KBM-7 (cell line): ENCODE results near the gene VSX1.

ENCODE experiments used
- DNase-seq: peaks from one replicate; pipeline ENCODE4 v3.0.0-alpha.2; 2015
- in situ Hi-C: fragments of 300-500 bp; cut with MboI; formaldehyde crosslinking; loops from 2 replicates; pipeline ENCODE4 v1.14.3; 2020; ENCODE audit warnings: low sequenced_read_pairs, low pct_unique_long_range_greater_than_20kb, mixed read lengths

VSX1 gene

DNA sequence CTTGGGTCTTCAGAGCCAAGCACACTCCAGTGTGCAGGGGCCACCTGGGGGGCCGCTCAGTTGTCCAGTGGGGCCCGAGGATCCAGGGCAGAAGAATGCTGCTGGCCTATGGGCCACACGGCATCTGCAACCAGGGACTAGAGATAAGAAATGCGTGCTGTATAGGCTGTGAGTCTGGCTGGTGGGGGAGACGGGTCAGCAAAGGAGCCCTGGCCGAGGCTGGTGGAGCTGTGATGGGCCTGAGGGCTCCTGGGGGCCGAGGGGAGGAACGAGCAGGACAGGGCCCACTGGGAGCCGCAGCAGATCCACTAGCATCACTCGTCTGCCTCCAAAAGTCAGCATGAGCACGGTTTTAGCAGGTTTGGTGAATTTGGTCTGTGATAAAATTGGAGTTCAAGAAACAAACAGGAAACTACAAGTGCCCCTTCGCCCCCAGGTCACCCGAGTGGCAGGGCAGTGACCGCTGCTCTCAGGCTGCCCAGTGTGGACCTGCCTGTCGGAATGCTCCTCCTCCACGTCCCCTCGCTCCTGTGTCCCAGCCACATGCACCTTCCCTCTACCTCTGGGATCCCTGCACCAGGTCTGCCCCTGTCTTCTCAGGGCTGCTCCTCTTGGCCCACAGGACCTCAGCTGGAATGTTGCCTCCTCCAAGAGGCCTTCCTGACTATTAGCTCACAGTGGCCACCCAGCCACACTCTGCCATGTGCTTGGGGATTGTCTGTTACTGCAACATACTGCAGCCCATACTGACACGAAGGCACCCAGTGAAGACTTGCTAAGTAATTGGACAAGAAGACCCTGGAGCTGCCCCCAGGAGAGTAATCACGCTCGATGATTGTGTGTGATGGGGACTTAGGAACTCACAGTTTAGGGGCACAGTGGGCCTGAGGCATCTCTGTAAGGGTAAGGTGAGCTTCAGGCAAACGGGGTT, 34.9 kb downstream of the VSX1 start:
- in situ Hi-C loops = loop anchor here (25.0 kb wide), 1 partner anchor 340 kb away; the partner anchor contains the start of gene ABHD12
- no peak for DNase-seq

DNA sequence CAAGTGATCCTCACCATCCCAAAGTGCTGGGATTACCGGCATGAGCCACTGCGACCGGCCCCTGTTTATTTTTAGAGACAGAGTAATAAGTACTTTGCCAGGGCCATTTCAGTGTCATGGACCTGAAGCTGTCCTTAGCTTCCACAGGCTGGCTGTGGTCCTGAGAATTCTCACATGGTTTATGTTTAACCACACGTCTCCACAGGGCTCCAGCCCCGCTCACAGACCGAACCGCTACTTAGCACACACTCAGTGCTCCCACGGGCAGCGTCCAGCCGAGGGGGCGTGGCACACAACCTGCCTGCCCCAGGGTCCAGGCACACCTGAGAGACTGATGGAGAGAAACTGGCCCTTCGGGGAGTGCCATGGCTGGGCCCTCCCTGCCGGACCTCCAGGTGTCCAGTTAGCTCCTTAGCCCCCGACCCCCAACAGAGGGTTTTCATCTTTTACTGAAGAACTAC, 35.7 kb downstream of the VSX1 start:
- in situ Hi-C loops = loop anchor here (25.0 kb wide), 1 partner anchor 341 kb away; the partner anchor contains the start of gene ABHD12

DNA sequence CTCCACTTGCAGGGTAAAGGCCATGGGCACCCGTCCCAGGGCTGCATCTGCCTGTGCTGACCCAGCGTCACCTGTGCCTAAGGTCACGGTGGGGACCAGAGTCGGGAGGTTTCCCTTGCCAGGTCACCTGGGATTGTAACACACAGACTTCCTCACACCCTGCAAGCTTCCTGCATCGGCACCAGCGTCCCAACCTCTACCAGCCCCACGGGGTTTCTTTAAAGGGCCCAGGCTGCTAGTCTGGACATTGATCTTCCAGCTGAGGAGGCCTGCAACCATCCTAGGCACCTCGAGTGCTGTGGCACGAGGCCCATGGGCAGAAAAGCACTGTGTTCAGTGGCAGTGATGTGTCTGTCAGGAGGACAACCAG, 36.6 kb downstream of the VSX1 start:
- DNase-seq = no peak
- in situ Hi-C loops = loop anchor here (25.0 kb wide), 1 partner anchor 342 kb away; the partner anchor contains the start of gene ABHD12

More for the DNA sequence above, 35.7 kb downstream of the VSX1 start:
- DNase-seq = no peak

DNA sequence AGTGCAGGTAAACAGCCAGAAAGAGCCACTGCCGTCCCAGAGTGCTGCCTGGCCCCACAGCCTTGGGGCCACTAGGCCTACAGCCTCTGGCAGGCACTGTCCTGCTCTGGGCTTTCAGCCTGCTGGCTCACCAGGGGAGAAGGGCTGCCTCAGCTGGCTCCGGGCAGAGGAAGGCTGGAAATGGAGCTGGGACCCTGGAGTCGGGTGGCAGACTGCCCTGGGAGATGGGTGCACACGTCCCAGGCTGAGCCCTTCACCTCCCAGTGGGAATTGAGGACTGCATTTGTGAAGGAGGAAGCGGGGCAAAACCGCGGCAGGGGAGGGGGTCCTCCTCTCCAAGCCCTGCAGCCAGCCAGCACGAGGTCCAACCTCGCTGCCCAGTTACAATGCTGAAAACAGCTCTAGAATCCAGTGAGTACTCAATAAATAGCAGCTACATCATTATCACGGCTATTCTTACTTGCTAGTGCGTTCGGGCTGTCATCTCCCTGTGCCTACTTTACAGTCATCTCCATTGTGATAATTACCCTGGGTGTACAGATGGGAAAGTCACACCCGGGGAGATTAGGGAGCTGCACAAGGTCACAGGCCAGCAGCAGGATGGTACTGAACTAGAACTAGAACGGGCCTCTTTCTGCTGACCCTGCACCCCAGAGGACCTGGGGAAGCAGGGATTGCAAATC, 37.1 kb downstream of the VSX1 start:
- DNase-seq = no peak
- in situ Hi-C loops = loop anchor here (25.0 kb wide), 1 partner anchor 342 kb away; the partner anchor contains the start of gene ABHD12

DNA sequence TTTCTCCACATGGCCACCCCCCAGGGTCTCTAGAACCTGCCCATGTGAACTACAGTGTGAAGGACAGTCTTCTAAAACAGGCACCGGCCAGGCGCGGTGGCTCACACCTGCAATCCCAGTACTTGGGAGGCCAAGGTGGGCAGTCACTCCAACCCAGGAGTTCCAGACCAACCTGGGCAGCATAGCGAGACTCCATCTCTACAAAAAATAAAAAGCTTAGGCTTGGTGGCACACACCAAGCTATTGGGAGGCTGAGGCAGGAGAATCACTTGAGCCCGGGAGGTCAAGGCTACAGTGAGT, 37.7 kb downstream of the VSX1 start:
- no peak for DNase-seq
- in situ Hi-C loops = loop anchor here (25.0 kb wide), 1 partner anchor 343 kb away; the partner anchor contains the start of gene ABHD12

DNA sequence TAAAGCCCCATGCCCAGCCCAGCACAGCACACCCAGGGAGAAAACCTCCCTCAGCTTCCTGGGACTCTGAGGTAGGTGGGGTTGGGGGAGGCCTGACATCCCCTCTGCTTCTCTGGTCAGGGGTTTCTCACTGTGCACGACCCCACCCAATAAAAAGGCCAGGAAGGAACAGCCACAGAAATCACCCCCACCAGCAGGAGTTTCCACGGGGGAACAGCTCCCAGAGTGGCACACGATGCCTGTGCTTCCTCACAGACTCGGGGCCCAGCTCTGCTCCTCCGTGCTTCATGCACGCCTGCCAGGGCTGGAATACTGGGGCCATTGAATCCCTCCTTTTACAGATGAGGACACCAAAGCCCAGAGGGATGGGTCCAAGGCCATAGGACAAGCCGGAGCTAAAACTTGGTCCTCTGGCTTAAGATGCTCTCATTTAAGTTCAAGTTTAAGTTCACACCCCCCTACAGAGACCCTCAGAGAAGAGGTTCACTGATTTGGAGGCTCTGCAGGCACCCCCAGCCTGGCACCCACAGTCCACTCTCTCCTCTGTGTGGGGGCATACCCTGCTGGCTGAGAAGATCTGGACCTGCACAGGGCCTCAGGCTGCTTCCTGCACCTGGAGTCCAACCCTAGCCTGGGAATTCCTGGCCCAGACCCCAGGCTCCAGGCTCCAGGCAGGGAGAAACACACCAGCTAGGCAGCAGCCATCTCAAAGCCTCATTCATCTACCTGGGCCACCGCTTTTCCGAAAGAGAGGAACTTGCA, 38.3 kb downstream of the VSX1 start:
- in situ Hi-C loops = loop anchor here (25.0 kb wide), 1 partner anchor 344 kb away; the partner anchor contains the start of gene ABHD12

DNA sequence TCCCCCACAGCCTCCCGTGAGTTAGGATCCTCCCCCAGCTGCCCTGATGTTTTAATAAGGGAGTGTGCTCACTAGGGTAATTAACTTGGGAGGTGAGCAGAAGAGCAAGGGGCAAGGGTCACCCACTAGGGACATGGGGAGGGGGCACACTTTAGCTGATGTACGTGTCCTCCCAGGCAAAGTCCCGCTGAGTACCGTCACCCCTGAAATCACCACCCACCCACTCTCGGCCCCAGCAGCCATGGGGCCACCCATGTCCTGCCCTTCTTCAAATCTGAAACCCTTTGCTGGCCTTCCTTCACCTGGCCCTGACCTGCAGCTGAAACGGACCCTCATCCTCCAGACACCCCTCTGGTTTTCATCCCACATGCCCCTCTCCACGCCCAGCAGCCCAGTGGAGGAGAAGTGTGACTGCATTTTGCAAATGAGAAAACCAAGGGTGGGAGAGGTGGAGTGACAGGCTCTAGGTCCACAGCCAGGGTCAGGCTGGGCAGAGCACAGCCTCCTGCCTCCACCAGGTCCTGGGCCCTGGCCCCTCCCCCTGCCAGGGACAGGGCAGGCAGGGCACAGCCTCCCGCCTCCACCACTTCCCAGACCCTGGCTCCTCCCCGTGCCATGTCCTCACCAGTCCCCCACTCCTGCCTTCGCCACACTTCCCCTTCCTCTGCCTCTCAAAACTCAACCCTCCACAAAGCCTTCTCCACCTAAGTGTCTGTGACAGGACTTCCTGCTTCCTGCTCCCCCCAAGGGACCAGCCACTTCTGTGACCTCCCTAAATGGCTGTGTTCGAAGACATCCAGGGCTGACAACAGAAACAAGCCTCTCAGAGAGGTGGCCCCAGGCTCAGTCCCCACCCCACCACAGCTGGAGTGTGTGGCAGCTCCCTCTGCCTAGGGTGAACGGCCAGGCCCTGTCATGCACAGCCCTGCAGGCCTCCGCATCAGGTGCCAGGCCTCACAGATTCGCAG, 39.1 kb downstream of the VSX1 start:
- in situ Hi-C loops = loop anchor here (25.0 kb wide), 1 partner anchor 344 kb away; the partner anchor contains the start of gene ABHD12
- peak; percentile 93 for DNase-seq

More for the DNA sequence above, 38.3 kb downstream of the VSX1 start:
- no peak for DNase-seq

DNA sequence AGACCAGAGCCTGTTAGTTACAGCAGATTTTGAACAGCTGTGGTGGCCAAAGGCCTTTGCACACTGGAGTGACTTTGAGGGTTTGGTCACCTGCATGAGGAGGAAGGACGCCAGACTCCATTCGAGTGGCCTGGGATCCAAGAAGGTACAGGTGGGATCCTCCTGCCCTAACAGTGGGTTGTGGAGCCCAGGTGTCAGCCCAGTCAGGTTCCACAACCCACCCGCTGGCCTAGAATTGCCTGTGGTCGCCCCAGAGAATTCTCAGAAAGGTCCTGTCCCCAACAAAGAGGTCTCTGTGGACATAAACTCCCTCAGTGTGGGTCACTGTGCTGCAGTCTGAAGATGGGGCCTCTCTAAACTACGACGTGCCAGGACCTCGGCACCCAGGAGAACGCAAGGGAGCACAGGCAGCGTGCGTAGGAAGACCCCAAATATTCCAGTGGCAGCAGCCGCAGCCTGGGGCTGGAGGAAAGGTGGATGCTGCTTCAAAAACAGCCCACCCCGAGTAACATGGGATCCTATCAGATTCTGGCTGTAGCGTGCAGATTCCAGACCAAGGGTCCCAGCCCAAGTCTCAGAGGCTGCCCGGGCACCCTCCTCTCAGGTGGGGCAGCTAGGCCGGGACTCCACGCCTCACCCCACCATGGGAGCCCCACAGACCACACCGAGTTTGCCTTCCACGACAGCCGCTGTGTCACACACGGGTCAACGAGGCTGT, 40.0 kb downstream of the VSX1 start:
- in situ Hi-C loops = loop anchor here (25.0 kb wide), 1 partner anchor 345 kb away; the partner anchor contains the start of gene ABHD12

DNA sequence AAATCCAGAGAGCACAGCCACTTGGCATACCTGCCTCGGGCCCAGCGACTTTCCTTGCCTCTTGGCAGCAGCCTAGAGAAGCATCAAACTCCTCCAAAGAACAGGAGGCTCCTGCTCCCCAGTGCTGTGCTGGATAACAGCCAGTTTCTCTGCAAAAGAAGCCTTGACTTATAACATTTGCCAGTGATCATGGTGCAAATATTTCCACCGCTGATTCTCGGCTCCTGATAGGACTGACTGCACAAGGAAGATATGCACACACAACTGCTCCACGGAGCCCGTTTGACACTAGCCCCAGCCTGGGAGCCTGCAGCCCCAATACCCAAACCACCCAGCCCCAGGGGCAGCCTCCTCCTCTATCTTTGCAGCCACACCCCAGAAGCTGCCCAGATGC, 41.5 kb downstream of the VSX1 start:
- no peak for DNase-seq
- in situ Hi-C loops = loop anchor here (25.0 kb wide), 1 partner anchor 347 kb away; the partner anchor contains the start of gene ABHD12

More for the DNA sequence above, 40.0 kb downstream of the VSX1 start:
- no peak for DNase-seq

DNA sequence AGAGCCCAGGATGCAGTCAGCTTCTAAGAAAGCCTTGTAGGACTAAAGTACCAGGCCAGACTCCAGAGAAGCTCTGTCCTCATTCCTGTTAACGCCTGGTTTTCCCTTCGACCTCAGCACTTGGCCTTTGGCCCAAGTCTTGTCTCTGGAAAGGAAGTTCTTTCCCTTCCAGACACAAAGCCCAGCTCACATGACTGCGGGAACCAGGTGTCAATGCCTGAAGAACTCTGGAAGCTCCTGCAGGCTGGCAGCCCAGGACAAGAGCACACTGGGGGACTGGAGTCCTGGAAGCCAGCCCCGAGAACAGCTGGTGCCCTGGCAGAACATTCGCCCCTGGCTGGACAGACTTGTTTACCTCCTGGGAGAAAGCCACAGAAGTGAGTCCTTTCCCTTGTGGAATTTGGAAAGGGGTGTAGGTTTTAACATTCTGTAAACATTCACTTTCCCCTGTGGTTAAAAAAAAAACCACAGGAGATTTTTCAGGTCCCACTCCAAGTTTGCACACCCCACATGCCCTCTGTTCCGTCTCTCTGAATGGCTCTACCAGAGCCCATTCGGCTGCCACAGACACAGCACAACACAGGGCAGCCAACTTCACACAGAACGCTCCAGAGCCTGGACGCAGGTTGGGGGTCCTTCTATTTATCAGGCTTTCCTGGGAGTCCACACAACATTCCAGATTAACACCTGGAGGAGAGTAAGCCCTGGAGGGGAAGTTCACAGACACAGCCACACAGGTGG, 42.1 kb downstream of the VSX1 start:
- in situ Hi-C loops = loop anchor here (25.0 kb wide), 1 partner anchor 347 kb away; the partner anchor contains the start of gene ABHD12
- DNase-seq = no peak

DNA sequence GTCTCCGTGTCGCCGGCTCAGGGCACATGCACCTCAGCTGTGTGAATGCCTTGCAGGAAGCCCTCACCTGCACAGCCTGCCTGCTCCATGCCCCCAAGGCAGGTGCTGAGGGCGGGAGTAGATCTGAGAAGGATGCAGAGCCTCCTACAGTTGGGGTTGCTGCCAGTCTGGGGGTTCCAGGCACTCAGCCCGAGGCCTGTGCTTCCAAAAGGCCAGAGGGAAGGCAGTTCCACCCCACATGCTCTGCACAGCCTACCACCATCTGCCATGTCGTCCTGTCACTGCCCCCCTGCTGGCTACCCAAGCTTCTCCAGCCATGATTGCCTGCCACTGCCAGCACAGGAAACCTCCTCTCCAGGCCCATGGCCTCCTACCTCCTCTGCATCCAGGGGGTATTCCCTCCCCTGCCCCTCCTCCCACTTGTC, 43.3 kb downstream of the VSX1 start:
- in situ Hi-C loops = loop anchor here (25.0 kb wide), 1 partner anchor 349 kb away; the partner anchor contains the start of gene ABHD12
- DNase-seq = no peak

DNA sequence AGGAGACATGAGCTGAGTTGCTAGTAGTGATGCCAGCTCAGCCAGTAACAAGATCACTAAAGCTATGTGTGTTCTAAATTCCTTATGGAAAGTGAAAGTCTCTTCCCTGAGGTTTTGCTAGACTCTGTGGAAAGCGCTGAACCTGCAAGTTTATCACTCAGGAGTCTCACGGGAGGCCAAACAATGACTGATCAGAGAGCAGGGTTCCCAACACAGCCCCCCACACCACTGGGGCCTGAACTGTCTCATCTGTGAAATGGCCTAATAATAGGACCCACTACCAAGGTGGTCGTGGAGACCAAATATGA, 43.9 kb downstream of the VSX1 start:
- no peak for DNase-seq
- in situ Hi-C loops = loop anchor here (25.0 kb wide), 1 partner anchor 349 kb away; the partner anchor contains the start of gene ABHD12

DNA sequence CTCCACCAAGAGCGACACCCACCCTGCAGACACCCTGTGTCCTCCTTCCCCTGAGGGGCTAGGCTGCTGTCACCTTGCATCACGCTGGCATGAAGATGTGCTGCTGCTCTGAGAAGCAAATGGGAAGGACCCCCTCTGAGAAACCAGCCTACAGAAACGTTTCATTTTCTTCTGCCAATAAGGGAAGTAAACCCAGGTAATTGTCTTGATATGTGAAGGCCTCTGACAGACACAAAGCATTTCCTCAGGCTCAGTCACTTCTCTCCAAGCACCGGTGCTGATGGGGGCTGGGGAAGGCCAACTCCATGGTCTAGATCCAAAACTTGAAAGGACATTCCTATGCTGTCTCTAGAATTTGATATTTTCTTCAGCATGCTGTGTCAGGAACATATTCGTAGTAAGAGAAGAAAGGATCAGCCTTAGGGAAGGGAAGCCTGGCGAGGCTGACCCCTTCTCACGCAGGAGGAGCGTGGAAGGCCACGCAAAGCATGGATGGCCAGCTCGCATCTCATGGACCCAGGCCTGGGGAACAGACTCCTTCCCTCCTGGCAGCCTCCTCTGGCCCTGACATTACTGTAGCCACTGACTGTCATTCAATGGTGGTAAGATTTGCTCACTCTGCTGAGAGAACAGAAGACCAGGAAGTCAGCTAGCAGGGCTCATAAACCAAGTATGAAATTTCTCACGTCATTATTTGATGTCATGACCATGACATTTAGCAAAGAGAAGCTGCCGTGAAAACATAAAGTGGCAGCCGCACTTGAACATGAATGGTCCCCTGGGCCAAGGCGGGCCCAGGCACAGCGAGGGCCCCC, 44.4 kb downstream of the VSX1 start:
- peak; percentile 58 for DNase-seq
- in situ Hi-C loops = loop anchor here (25.0 kb wide), 1 partner anchor 350 kb away; the partner anchor contains the start of gene ABHD12

DNA sequence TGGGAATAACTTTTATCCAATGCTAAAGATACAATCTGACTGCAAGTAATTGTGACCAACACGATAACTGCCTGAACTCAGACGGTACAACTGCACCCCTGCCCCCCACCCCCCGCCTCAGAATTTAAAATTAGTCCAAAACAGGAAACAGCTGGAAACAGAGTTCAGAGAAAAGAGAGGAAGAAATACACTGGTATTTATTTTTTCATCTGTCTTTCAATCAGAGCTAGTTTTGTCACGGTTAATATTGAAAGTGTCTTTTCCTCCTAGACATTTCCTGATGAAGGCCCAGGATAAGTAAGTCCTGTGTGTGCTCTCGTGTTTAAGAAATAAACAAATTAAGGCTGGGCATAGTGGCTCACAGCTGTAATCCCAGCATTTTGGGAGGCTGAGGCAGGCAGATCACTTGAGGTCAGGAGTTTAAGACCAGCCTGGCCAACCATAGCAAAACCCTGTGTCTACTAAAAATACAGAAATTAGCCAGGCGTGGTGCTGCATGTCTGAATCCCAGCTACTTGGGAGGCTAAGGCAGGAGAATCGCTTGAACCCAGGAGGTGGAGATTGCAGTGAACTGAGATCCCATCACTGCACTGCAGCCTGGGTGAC, 45.5 kb downstream of the VSX1 start:
- DNase-seq = peak; percentile 78
- in situ Hi-C loops = loop anchor here (25.0 kb wide), 1 partner anchor 351 kb away; the partner anchor contains the start of gene ABHD12

DNA sequence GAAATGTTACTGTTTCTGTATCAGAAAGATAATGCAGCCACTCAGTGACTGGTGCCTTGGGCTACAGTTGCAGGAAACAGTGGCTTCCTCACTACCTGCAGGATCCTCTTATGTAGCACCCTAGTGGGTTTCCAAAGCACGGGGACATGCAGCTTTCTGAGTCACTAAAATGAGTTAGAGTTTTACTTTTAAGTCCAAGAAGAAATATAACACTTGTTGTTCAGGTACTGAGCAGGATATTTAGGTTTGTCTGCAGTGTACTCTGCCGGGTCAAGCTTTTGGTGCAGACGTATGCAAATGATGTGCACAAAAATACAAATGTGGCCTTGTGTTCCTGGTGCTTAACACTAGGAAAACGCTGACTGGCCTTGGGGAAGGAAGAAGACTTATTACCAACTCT, 46.0 kb downstream of the VSX1 start:
- in situ Hi-C loops = loop anchor here (25.0 kb wide), 1 partner anchor 351 kb away; the partner anchor contains the start of gene ABHD12
- peak; percentile 57 for DNase-seq
